Endothelial cell (in vitro differentiated cells): ENCODE results near the gene RPA3. TPM values are rescaled to one million over a fixed set of nuclear protein-coding genes. Genes with fewer than 3 reads are reported as not detected.

Source experiments
- DNase-seq: peaks from one replicate; pipeline ENCODE4 v3.0.0; 2021; ENCODE audit warnings: low spot score
- H3K27ac Mint-ChIP-seq: one replicate; pipeline ENCODE4 v1.8.0; 2021; ENCODE audit warnings: mixed read lengths, inconsistent platforms; ENCODE audit not compliant: unreplicated experiment
- H3K27me3 Mint-ChIP-seq: one replicate; pipeline ENCODE4 v1.8.0; 2021; ENCODE audit warnings: mild to moderate bottlenecking, moderate library complexity, mixed read lengths, inconsistent platforms; ENCODE audit not compliant: unreplicated experiment
- H3K36me3 Mint-ChIP-seq: one replicate; pipeline ENCODE4 v1.8.0; 2021; ENCODE audit warnings: mild to moderate bottlenecking, low read depth, mixed read lengths, inconsistent platforms; ENCODE audit not compliant: unreplicated experiment
- H3K4me1 Mint-ChIP-seq: one replicate; pipeline ENCODE4 v1.8.0; 2021; ENCODE audit warnings: mild to moderate bottlenecking, mixed read lengths, inconsistent platforms; ENCODE audit not compliant: unreplicated experiment
- H3K4me3 Mint-ChIP-seq: one replicate; pipeline ENCODE4 v1.8.0; 2021; ENCODE audit warnings: mild to moderate bottlenecking, mixed read lengths, inconsistent platforms; ENCODE audit not compliant: unreplicated experiment
- H3K9me3 Mint-ChIP-seq: one replicate; pipeline ENCODE4 v1.8.0; 2021; ENCODE audit warnings: mixed read lengths, inconsistent platforms; ENCODE audit not compliant: unreplicated experiment
- total RNA-seq: library from RNA; stranded (reverse); fragmentation: NEBNext Ultra II Directional; extraction: Animal tissue kit (Norgen Biotek cat#: 25700); gene quantifications from one replicate; pipeline ENCODE4 v1.2.1, GENCODE V29; 2021; ENCODE audit not compliant: unreplicated experiment
- TF ChIP-seq, protein P1 (sequence below): fragments of 200-600 bp; sonication (generic); IDR thresholded peaks from one replicate; pipeline ENCODE4 v1.5.0; 2021; ENCODE audit warnings: antibody characterized with exemption; ENCODE audit not compliant: unreplicated experiment

RPA3 gene
- total RNA-seq, 1 donor from 2014 or later = 23.6 TPM

- Mint-ChIP-seq H3K27ac (no peak overlapping the region), H3K4me3 (no peak overlapping the region), H3K9me3 (no peaks in the 10 kb centered on the region), H3K4me1 (no peaks in the 10 kb centered on the region), H3K36me3 (no peaks in the 10 kb centered on the region), H3K27me3 (no peaks in the 10 kb centered on the region)
- no peak for DNase-seq
- TF ChIP-seq, protein P1, sequence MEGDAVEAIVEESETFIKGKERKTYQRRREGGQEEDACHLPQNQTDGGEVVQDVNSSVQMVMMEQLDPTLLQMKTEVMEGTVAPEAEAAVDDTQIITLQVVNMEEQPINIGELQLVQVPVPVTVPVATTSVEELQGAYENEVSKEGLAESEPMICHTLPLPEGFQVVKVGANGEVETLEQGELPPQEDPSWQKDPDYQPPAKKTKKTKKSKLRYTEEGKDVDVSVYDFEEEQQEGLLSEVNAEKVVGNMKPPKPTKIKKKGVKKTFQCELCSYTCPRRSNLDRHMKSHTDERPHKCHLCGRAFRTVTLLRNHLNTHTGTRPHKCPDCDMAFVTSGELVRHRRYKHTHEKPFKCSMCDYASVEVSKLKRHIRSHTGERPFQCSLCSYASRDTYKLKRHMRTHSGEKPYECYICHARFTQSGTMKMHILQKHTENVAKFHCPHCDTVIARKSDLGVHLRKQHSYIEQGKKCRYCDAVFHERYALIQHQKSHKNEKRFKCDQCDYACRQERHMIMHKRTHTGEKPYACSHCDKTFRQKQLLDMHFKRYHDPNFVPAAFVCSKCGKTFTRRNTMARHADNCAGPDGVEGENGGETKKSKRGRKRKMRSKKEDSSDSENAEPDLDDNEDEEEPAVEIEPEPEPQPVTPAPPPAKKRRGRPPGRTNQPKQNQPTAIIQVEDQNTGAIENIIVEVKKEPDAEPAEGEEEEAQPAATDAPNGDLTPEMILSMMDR = no peak
These were observed 105.2 kb downstream of the RPA3 start for GRCh38 chr7:7613210-7613609.

DNA sequence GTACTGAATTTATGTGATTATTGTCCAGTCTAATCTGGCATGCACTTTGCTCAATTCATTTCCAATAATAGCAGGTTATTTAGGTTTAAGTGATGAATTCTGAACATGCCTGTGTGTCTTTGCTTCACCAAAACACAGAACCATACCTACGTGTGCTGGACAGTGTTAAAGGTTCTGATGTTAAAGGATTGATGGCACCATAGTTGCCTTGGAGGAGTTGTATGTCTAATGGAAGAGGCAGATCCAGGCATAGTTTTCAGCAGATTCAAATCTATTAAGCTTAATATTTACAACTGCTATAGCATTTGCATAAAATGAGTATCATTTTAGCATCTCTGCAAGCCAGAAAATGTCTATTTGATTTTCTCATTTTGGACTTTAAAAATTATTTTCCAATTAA, 105.9 kb downstream of the RPA3 start:
- TF ChIP-seq, protein P1 = no peak
- H3K4me3 Mint-ChIP-seq = no peak overlapping the region

GRCh38 chr7:7609330-7609729, 109.1 kb downstream of the RPA3 start:
- TF ChIP-seq, protein P1 = no peak
- Mint-ChIP-seq H3K36me3 (no peaks in the 10 kb centered on the region), H3K27me3 (no peaks in the 10 kb centered on the region), H3K4me1 (no peaks in the 10 kb centered on the region), H3K9me3 (no peaks in the 10 kb centered on the region), H3K27ac (no peak overlapping the region), H3K4me3 (no peak overlapping the region)
- DNase-seq = no peak

More for the DNA sequence above, 105.9 kb downstream of the RPA3 start:
- Mint-ChIP-seq H3K27me3 (no peaks in the 10 kb centered on the region), H3K27ac (no peak overlapping the region), H3K9me3 (no peaks in the 10 kb centered on the region), H3K36me3 (no peaks in the 10 kb centered on the region), H3K4me1 (no peaks in the 10 kb centered on the region)
- DNase-seq = no peak

DNA sequence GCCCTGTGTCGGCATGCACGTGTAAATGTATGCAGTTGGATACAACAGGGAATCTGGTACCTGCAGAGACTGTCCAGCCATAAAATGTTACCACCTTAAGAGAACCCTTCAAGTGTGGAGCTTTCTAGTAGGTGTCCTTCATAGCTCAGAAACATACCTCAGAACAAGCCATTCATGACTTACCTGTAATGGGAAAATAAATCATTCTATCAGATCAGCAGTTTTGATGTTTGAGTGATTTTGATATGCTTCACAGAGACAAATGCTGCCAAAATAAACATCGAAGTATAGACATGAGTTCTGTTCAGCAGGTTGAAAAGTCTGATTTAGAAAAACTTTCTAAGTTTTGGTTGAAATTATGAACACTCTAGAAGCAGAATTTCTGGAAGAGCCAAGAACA, 111.4 kb downstream of the RPA3 start:
- H3K36me3 Mint-ChIP-seq = no peaks in the 10 kb centered on the region
- no peaks in the 10 kb centered on the region for H3K4me1 Mint-ChIP-seq
- no peaks in the 10 kb centered on the region for H3K9me3 Mint-ChIP-seq

GRCh38 chr7:7596176-7596575, 122.2 kb downstream of the RPA3 start:
- H3K36me3 Mint-ChIP-seq = peaks cover 37% of the 10 kb centered on the region
- no peaks in the 10 kb centered on the region for H3K9me3 Mint-ChIP-seq
- H3K4me1 Mint-ChIP-seq = no peaks in the 10 kb centered on the region
- H3K27ac Mint-ChIP-seq = no peak overlapping the region
- TF ChIP-seq, protein P1 = no peak
- H3K27me3 Mint-ChIP-seq = peaks cover 1% of the 10 kb centered on the region
- no peak overlapping the region for H3K4me3 Mint-ChIP-seq
- DNase-seq = no peak

More for the DNA sequence above, 111.4 kb downstream of the RPA3 start:
- Mint-ChIP-seq H3K4me3 (no peak overlapping the region), H3K27me3 (no peaks in the 10 kb centered on the region), H3K27ac (no peak overlapping the region)
- TF ChIP-seq, protein P1 = no peak
- DNase-seq = no peak
